IMR-90 (cell line): Measurements from ENCODE around the gene ARHGEF39. TPM values are rescaled to one million over a fixed set of nuclear protein-coding genes. Genes with fewer than 3 reads are reported as not detected.

ENCODE experiments used
- ATAC-seq: fragments of 200-7000 bp; cut with Tn5 transposase; 2 replicates; pipeline ENCODE4 v1.9.1; 2020; ENCODE audit warnings: low read depth, mild to moderate bottlenecking, moderate library complexity
- BruUV-seq: library from RNA; stranded (reverse); fragments of 400-500 nt; replicated peaks from 2 replicates; lab custom pipeline; 2021; lab: Mats Ljungman, UMichigan
- CTCF ChIA-PET: fragments of 300-600 bp; formaldehyde crosslinking; extraction: SDS; loops from one replicate; lab custom pipeline; 2021; ENCODE audit warnings: antibody characterized with exemption; lab: Yijun Ruan, JAX
- POLR2A ChIA-PET: fragments of 300-600 bp; sonication (Branson Sonifier 250); formaldehyde crosslinking; loops from one replicate; lab custom pipeline; 2022; ENCODE audit warnings: antibody characterized with exemption; ENCODE audit not compliant: unreplicated experiment; lab: Charles Lee
- DNase-seq: peaks from one replicate; pipeline ENCODE4 v3.0.0; 2013
- H2AFZ ChIP-seq: replicated peaks from 2 replicates; pipeline ENCODE3; 2013; ENCODE audit warnings: low read length, mild to moderate bottlenecking; ENCODE audit not compliant: poor library complexity
- H2AK5ac ChIP-seq: 2 replicates; pipeline ENCODE4 v1.6.1; 2013; ENCODE audit warnings: low read depth, low read length, inconsistent platforms
- H2AK9ac ChIP-seq: replicated peaks from 2 replicates; pipeline ENCODE3; 2013; ENCODE audit warnings: mild to moderate bottlenecking, low read depth, low read length, moderate library complexity; ENCODE audit not compliant: poor library complexity
- H2BK120ac ChIP-seq: 2 replicates; pipeline ENCODE4 v1.6.1; 2013; ENCODE audit warnings: low read depth, low read length, inconsistent platforms
- H2BK15ac ChIP-seq: 3 replicates; pipeline ENCODE4 v1.6.1; 2013; ENCODE audit warnings: low read depth, low read length, inconsistent platforms
- H2BK20ac ChIP-seq: 2 replicates; pipeline ENCODE4 v1.6.1; 2013; ENCODE audit warnings: low read depth, mild to moderate bottlenecking, inconsistent platforms, low read length, moderate library complexity
- H2BK5ac ChIP-seq: 2 replicates; pipeline ENCODE4 v1.6.1; 2013; ENCODE audit warnings: mild to moderate bottlenecking, low read depth, low read length, inconsistent platforms; ENCODE audit not compliant: poor library complexity, severe bottlenecking
- H3K14ac ChIP-seq: replicated peaks from 2 replicates; pipeline ENCODE4 v1.6.1; 2013; ENCODE audit warnings: low read depth, low read length, inconsistent platforms
- H3K18ac ChIP-seq: 2 replicates; pipeline ENCODE4 v1.6.1; 2013; ENCODE audit warnings: low read depth, low read length, control low read depth
- H3K23ac ChIP-seq: 2 replicates; pipeline ENCODE4 v1.6.1; 2013; ENCODE audit warnings: low read depth, low read length, inconsistent platforms
- H3K27ac ChIP-seq: 2 replicates; pipeline ENCODE4 v1.5.1; 2013; ENCODE audit warnings: mild to moderate bottlenecking, control low read depth, low read length; ENCODE audit not compliant: insufficient read depth
- H3K27me3 ChIP-seq: 2 replicates; pipeline ENCODE4 v1.6.1; 2013; ENCODE audit warnings: low read length; ENCODE audit not compliant: control insufficient read depth, insufficient read depth
- H3K36me3 ChIP-seq: 2 replicates; pipeline ENCODE4 v1.6.1; 2013; ENCODE audit warnings: low read length, mixed read lengths; ENCODE audit not compliant: control insufficient read depth, insufficient read depth
- H3K4ac ChIP-seq: 2 replicates; pipeline ENCODE4 v1.6.1; 2013; ENCODE audit warnings: low read depth, low read length, inconsistent platforms
- H3K4me1 ChIP-seq: 2 replicates; pipeline ENCODE4 v1.6.1; 2013; ENCODE audit warnings: low read length, mixed read lengths; ENCODE audit not compliant: control insufficient read depth, insufficient read depth
- H3K4me2 ChIP-seq: 2 replicates; pipeline ENCODE4 v1.6.1; 2013; ENCODE audit warnings: low read depth, mild to moderate bottlenecking, control low read depth, low read length, moderate library complexity
- H3K4me3 ChIP-seq: 2 replicates; pipeline ENCODE4 v1.5.1; 2013; ENCODE audit warnings: low read depth, mild to moderate bottlenecking, control low read depth, low read length, moderate library complexity; ENCODE audit not compliant: insufficient read depth
- H3K56ac ChIP-seq: 2 replicates; pipeline ENCODE4 v1.6.1; 2013; ENCODE audit warnings: low read length, inconsistent platforms; ENCODE audit not compliant: insufficient read depth; ENCODE audit errors: extremely low read depth
- H3K79me1 ChIP-seq, 2 experiments: 2 replicates each; pipeline ENCODE4 v1.6.1; 2013; ENCODE audit warnings: low read length in 2 of 2, inconsistent platforms in 1 of 2, low read depth in 1 of 2
- H3K9ac ChIP-seq: 2 replicates; pipeline ENCODE4 v1.6.1; 2013; ENCODE audit warnings: low read depth, low read length, control low read depth
- H3K9me1 ChIP-seq: 2 replicates; pipeline ENCODE4 v1.6.1; 2013; ENCODE audit warnings: low read length, inconsistent platforms; ENCODE audit not compliant: insufficient read depth
- H3K9me3 ChIP-seq: 2 replicates; pipeline ENCODE4 v1.6.1; 2013; ENCODE audit warnings: low read length; ENCODE audit not compliant: control insufficient read depth, insufficient read depth
- H4K20me1 ChIP-seq: 2 replicates; pipeline ENCODE4 v1.6.1; 2013; ENCODE audit warnings: low read length, inconsistent platforms; ENCODE audit not compliant: insufficient read depth
- H4K5ac ChIP-seq: 2 replicates; pipeline ENCODE4 v1.6.1; 2013; ENCODE audit warnings: mild to moderate bottlenecking, low read depth, low read length, control low read depth
- H4K8ac ChIP-seq, 2 experiments: 2 replicates each; pipeline ENCODE4 v1.6.1; 2013; ENCODE audit warnings: low read depth in 2 of 2, low read length in 2 of 2, control low read depth in 1 of 2, inconsistent platforms in 1 of 2
- H4K91ac ChIP-seq: 2 replicates; pipeline ENCODE4 v1.6.1; 2013; ENCODE audit warnings: low read depth, low read length, inconsistent platforms; ENCODE audit not compliant: insufficient read depth
- BHLHE40 ChIP-seq: fragments of 150-350 bp; IDR thresholded peaks from 2 replicates; pipeline ENCODE4 v1.6.1; 2016; ENCODE audit warnings: mild to moderate bottlenecking, low read depth, low read length
- CHD1 ChIP-seq: IDR thresholded peaks from 2 replicates; pipeline ENCODE4 v1.6.1; 2012; ENCODE audit warnings: low read depth, low read length, improper control_type of control experiment
- MXI1 ChIP-seq: IDR thresholded peaks from 2 replicates; pipeline ENCODE4 v1.6.1; 2012; ENCODE audit warnings: low read depth, mild to moderate bottlenecking, low read length, moderate library complexity, borderline replicate concordance
- NFE2L2 ChIP-seq: fragments of 150-350 bp; IDR thresholded peaks from 2 replicates; pipeline ENCODE4 v1.6.1; 2016; ENCODE audit warnings: low read depth, mild to moderate bottlenecking, low read length
- POLR2A ChIP-seq: IDR thresholded peaks from 2 replicates; pipeline ENCODE4 v1.6.1; 2012; ENCODE audit warnings: mild to moderate bottlenecking, low read depth, low read length
- RAD21 ChIP-seq: IDR thresholded peaks from 2 replicates; pipeline ENCODE4 v1.6.1; 2012; ENCODE audit warnings: low read length, improper control_type of control experiment
- RCOR1 ChIP-seq: IDR thresholded peaks from 2 replicates; pipeline ENCODE4 v1.6.1; 2012; ENCODE audit warnings: mild to moderate bottlenecking, low read length, improper control_type of control experiment; ENCODE audit not compliant: insufficient replicate concordance
- SMC3 ChIP-seq: fragments of 150-350 bp; IDR thresholded peaks from 2 replicates; pipeline ENCODE4 v1.6.1; 2016; ENCODE audit warnings: low read depth, mild to moderate bottlenecking, antibody characterized with exemption, low read length, moderate library complexity
- WGBS, 2 experiments: methylation state at CpG; one replicate each; pipeline versions ENCODE4 v1.1.5 to v1.1.7; 2013; ENCODE audit warnings: missing lambda C conversion rate in 2 of 2; ENCODE audit not compliant: insufficient read length in 1 of 2; ENCODE audit errors: extremely low coverage in 2 of 2; 5-methylcytosine and 5-hydroxymethylcytosine counted together
- dilution Hi-C: fragments of 300-500 bp; cut with HindIII; formaldehyde crosslinking; loops from one replicate; pipeline ENCODE4 v1.14.3; 2018; ENCODE audit warnings: low sequenced_read_pairs; ENCODE audit not compliant: unreplicated experiment
- in situ Hi-C: fragments of 300-500 bp; cut with MboI; formaldehyde crosslinking; loops from 3 replicates; pipeline ENCODE4 v1.14.3; 2019; ENCODE audit warnings: low sequenced_read_pairs, inconsistent platforms, mixed read lengths
- intact Hi-C: fragments of 100-400 bp; cut with micrococcal nuclease; formaldehyde crosslinking; loops from 2 replicates; pipeline ENCODE4 v1.10.0; 2022
- polyA plus RNA-seq, 3 experiments: library from polyadenylated mRNA; depleted of rRNA; stranded (reverse); fragments of >200 nt; gene quantifications; 2 replicates each; pipeline ENCODE4 v1.2.3, GENCODE V29; 2012; ENCODE audit warnings: low replicate concordance in 1 of 3
- total RNA-seq: library from RNA; depleted of rRNA; stranded (reverse); fragments of >200 nt; gene quantifications from 2 replicates; pipeline ENCODE4 v1.2.3, GENCODE V29; 2012
- TF ChIP-seq, protein P1 (sequence below): fragments of 150-350 bp; IDR thresholded peaks from 2 replicates; pipeline ENCODE4 v1.6.1; 2017; ENCODE audit warnings: mild to moderate bottlenecking, antibody characterized with exemption, low read length, low read depth
- TF ChIP-seq, protein P2 (sequence below): conservative IDR thresholded peaks from 2 replicates; pipeline ENCODE4 v1.5.1; 2012; ENCODE audit warnings: mild to moderate bottlenecking, low read depth, low read length, improper control_type of control experiment
- TF ChIP-seq, protein P3 (sequence below): fragments of 150-350 bp; IDR thresholded peaks from 2 replicates; pipeline ENCODE4 v1.6.1; 2016; ENCODE audit warnings: low read depth, mild to moderate bottlenecking, low read length, moderate library complexity, borderline replicate concordance

ARHGEF39 gene
- total and polyA plus RNA-seq, 2 of the 4 experiments (the other 2 are of a cell fraction): 2.5 to 2.8 TPM

DNA sequence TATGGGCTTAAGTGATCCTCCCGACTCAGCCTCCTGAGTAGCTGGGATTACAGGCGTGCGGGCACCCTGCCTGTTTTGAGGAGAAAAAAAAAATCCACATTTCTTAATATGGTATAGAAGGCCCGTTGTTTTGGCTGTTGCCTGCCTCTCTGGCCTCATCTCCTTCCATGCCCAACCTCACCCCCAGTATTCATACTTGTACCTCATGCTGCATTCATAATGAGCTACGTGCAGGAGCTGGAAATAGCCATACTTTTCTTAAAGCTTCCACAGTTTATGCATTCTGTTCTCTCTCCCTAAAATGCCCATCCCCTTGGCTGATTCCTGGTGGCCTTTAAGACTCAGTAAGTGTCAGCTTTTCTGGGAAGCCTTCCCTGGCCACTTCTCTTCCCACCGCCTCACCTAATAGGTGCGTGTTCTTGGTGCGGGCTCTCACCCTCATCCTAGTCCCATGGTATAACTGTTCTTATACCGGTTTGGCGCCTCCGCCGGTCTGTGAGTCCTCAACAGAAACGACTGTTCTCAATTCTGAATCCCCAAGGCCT, 26.8 kb upstream of the ARHGEF39 start (continued):
- TF ChIP-seq, protein P1, sequence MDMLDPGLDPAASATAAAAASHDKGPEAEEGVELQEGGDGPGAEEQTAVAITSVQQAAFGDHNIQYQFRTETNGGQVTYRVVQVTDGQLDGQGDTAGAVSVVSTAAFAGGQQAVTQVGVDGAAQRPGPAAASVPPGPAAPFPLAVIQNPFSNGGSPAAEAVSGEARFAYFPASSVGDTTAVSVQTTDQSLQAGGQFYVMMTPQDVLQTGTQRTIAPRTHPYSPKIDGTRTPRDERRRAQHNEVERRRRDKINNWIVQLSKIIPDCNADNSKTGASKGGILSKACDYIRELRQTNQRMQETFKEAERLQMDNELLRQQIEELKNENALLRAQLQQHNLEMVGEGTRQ: no peak

DNA sequence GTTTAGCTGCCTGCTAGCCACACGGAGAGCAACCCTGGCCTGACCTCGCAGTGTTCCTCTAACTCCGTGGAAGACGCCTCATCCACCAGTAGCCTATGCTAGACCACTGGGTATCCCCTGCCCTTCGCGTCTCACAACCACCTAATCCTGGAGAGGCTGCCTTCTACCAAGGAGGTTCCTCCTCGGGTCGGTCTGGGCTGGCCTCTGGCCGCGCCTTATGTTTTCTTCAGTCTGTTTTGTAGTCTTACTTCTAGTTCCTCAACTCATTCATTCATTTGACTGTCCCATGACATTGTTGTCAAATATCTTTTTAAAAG, 26.3 kb upstream of the ARHGEF39 start:
- in situ Hi-C loops: no loop called here
- peak overlapping the region; percentile 97 for H4K91ac ChIP-seq
- H3K56ac ChIP-seq: peak overlapping the region; percentile 82
- H3K9ac ChIP-seq: peak overlapping the region; percentile 95
- no CpG with 5 or more reads among the region's 10 CpGs for WGBS, 2 experiments
- no peaks in the 10 kb centered on the region for H3K27me3 ChIP-seq
- peak overlapping the region; percentile 30; the same call in 1 of the 2 replicates for H2BK20ac ChIP-seq
- peak overlapping the region; percentile 85 for H2AFZ ChIP-seq
- peak overlapping the region; percentile 98 for H2BK5ac ChIP-seq
- H2AK9ac ChIP-seq: peak overlapping the region; percentile 77
- dilution Hi-C loops: no loop called here
- H3K27ac ChIP-seq: peak overlapping the region; percentile 98
- H2BK120ac ChIP-seq: peak overlapping the region; percentile 75
- H3K4me3 ChIP-seq: peak overlapping the region; percentile 56
- H4K20me1 ChIP-seq: peaks cover 37% of the 10 kb centered on the region
- peak overlapping the region; percentile 96 for H3K4ac ChIP-seq
- peaks cover 0 to 53% of the 10 kb centered on the region in 2 experiments for H3K79me1 ChIP-seq
- H3K4me2 ChIP-seq: peak overlapping the region; percentile 73
- TSS peak; percentile 79 for BruUV-seq
- H3K23ac ChIP-seq: peak overlapping the region; percentile 84; the same call in 1 of the 2 replicates
- H3K18ac ChIP-seq: peak overlapping the region; percentile 80
- peak overlapping the region; percentile 91 for H3K14ac ChIP-seq
- peak overlapping the region; percentile 93 to 96 for H4K8ac ChIP-seq
- ChIA-PET POLR2A (interaction anchor here (0.6 to 2.6 kb wide), 7 partner anchors 8 to 41 kb away, joined by 3 to 25 read pairs (median 4); partner anchors contain the start of genes CREB3 and TLN1), CTCF (interaction anchor here (0.9 kb wide), 1 partner anchor 10 kb away, joined by 4 read pairs; no protein-coding TSS in a partner anchor)
- peak overlapping the region; percentile 97 for H2AK5ac ChIP-seq
- H3K9me1 ChIP-seq: peaks cover 19% of the 10 kb centered on the region
- intact Hi-C loops: loop anchor here (2.0 to 5.0 kb wide), 2 partner anchors 34 to 38 kb away; partner anchors contain the start of genes CCDC107 and RMRP
- ATAC-seq: no peak
- H3K4me1 ChIP-seq: peaks cover 19% of the 10 kb centered on the region
- peaks cover 28% of the 10 kb centered on the region for H3K36me3 ChIP-seq
- H3K9me3 ChIP-seq: no peaks in the 10 kb centered on the region
- no peak for DNase-seq
- H4K5ac ChIP-seq: peak overlapping the region; percentile 69
- peak overlapping the region; percentile 94; the same call in 1 of the 3 replicates for H2BK15ac ChIP-seq
- no peak for TF ChIP-seq CHD1
- no peak for TF ChIP-seq BHLHE40
- no peak for TF ChIP-seq RAD21
- no peak for TF ChIP-seq MXI1
- TF ChIP-seq SMC3: no peak
- no peak for TF ChIP-seq RCOR1
- TF ChIP-seq, protein P1: no peak
- TF ChIP-seq, protein P2, sequence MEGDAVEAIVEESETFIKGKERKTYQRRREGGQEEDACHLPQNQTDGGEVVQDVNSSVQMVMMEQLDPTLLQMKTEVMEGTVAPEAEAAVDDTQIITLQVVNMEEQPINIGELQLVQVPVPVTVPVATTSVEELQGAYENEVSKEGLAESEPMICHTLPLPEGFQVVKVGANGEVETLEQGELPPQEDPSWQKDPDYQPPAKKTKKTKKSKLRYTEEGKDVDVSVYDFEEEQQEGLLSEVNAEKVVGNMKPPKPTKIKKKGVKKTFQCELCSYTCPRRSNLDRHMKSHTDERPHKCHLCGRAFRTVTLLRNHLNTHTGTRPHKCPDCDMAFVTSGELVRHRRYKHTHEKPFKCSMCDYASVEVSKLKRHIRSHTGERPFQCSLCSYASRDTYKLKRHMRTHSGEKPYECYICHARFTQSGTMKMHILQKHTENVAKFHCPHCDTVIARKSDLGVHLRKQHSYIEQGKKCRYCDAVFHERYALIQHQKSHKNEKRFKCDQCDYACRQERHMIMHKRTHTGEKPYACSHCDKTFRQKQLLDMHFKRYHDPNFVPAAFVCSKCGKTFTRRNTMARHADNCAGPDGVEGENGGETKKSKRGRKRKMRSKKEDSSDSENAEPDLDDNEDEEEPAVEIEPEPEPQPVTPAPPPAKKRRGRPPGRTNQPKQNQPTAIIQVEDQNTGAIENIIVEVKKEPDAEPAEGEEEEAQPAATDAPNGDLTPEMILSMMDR: no peak
- no peak; the same call in 1 of the 2 replicates for TF ChIP-seq POLR2A
- TF ChIP-seq, protein P3, sequence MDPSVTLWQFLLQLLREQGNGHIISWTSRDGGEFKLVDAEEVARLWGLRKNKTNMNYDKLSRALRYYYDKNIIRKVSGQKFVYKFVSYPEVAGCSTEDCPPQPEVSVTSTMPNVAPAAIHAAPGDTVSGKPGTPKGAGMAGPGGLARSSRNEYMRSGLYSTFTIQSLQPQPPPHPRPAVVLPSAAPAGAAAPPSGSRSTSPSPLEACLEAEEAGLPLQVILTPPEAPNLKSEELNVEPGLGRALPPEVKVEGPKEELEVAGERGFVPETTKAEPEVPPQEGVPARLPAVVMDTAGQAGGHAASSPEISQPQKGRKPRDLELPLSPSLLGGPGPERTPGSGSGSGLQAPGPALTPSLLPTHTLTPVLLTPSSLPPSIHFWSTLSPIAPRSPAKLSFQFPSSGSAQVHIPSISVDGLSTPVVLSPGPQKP: no peak
- TF ChIP-seq NFE2L2: no peak
